HL-60 (cell line): ENCODE results near the gene TMPRSS7.

ENCODE experiments used
- DNase-seq, 2 experiments: peaks; one replicate each; pipeline ENCODE4 v3.0.0-alpha.2; 2010 to 2020; ENCODE audit warnings: low read depth in 1 of 2, low spot score in 1 of 2
- H3K27ac ChIP-seq: fragments of 250-450 bp; sonication (Bioruptor Pico); replicated peaks from 2 replicates; pipeline ENCODE4 v1.5.1; 2020; ENCODE audit warnings: mild to moderate bottlenecking, moderate library complexity
- H3K27me3 ChIP-seq: fragments of 250-450 bp; sonication (Bioruptor Pico); 2 replicates; pipeline ENCODE4 v1.5.1; 2021; ENCODE audit warnings: mild to moderate bottlenecking, moderate library complexity; ENCODE audit not compliant: insufficient read depth, poor library complexity, severe bottlenecking
- H3K4me3 ChIP-seq: replicated peaks from 2 replicates; pipeline ENCODE4 v1.5.1; 2011; ENCODE audit warnings: mild to moderate bottlenecking, control low read depth, low read length; ENCODE audit not compliant: insufficient read depth
- GABPA ChIP-seq: IDR thresholded peaks from 2 replicates; pipeline ENCODE4 v1.6.1; 2012; ENCODE audit warnings: low read depth
- POLR2AphosphoS5 ChIP-seq: IDR thresholded peaks from 2 replicates; pipeline ENCODE4 v1.6.1; 2012; ENCODE audit warnings: low read depth
- SPI1 ChIP-seq: IDR thresholded peaks from 2 replicates; pipeline ENCODE4 v1.6.1; 2012; ENCODE audit warnings: low read depth, mild to moderate bottlenecking, borderline replicate concordance
- TF ChIP-seq, protein P1 (sequence below): IDR thresholded peaks from one replicate; pipeline ENCODE4 v1.5.1; 2011; ENCODE audit warnings: low read length, control low read depth, inconsistent platforms; ENCODE audit not compliant: insufficient read depth
- TF ChIP-seq, protein P2 (sequence below): IDR thresholded peaks from 2 replicates; pipeline ENCODE4 v1.6.1; 2012; ENCODE audit warnings: low read depth; ENCODE audit not compliant: insufficient replicate concordance

TMPRSS7 gene

DNA sequence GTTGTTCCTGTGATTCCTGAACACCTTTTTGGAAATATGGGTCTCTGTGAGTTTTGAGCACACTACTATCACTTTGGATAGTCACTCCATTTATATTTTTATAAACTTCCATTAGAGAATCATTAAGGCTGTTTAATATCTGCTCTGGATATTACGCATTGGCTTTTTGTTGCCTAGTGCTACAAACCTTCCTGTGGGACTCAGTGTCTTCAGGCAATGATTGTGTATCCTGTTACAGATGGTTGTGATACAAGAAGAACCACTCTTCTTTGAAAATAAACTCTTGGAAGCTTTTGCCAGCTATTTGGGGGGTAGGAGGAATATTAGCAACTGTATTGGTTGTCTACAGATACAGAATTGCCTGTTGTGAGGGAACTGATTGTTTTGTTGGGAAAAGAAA lies 82.9 kb downstream of the TMPRSS7 start:
- Histone ChIP-seq H3K27ac (no peak overlapping the region), H3K27me3 (no peaks in the 10 kb centered on the region), H3K4me3 (no peak overlapping the region)
- no peak for TF ChIP-seq SPI1
- TF ChIP-seq, protein P1, sequence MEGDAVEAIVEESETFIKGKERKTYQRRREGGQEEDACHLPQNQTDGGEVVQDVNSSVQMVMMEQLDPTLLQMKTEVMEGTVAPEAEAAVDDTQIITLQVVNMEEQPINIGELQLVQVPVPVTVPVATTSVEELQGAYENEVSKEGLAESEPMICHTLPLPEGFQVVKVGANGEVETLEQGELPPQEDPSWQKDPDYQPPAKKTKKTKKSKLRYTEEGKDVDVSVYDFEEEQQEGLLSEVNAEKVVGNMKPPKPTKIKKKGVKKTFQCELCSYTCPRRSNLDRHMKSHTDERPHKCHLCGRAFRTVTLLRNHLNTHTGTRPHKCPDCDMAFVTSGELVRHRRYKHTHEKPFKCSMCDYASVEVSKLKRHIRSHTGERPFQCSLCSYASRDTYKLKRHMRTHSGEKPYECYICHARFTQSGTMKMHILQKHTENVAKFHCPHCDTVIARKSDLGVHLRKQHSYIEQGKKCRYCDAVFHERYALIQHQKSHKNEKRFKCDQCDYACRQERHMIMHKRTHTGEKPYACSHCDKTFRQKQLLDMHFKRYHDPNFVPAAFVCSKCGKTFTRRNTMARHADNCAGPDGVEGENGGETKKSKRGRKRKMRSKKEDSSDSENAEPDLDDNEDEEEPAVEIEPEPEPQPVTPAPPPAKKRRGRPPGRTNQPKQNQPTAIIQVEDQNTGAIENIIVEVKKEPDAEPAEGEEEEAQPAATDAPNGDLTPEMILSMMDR, result no peak
- TF ChIP-seq, protein P2, sequence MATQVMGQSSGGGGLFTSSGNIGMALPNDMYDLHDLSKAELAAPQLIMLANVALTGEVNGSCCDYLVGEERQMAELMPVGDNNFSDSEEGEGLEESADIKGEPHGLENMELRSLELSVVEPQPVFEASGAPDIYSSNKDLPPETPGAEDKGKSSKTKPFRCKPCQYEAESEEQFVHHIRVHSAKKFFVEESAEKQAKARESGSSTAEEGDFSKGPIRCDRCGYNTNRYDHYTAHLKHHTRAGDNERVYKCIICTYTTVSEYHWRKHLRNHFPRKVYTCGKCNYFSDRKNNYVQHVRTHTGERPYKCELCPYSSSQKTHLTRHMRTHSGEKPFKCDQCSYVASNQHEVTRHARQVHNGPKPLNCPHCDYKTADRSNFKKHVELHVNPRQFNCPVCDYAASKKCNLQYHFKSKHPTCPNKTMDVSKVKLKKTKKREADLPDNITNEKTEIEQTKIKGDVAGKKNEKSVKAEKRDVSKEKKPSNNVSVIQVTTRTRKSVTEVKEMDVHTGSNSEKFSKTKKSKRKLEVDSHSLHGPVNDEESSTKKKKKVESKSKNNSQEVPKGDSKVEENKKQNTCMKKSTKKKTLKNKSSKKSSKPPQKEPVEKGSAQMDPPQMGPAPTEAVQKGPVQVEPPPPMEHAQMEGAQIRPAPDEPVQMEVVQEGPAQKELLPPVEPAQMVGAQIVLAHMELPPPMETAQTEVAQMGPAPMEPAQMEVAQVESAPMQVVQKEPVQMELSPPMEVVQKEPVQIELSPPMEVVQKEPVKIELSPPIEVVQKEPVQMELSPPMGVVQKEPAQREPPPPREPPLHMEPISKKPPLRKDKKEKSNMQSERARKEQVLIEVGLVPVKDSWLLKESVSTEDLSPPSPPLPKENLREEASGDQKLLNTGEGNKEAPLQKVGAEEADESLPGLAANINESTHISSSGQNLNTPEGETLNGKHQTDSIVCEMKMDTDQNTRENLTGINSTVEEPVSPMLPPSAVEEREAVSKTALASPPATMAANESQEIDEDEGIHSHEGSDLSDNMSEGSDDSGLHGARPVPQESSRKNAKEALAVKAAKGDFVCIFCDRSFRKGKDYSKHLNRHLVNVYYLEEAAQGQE, result no peak
- TF ChIP-seq GABPA, result no peak
- no peak for TF ChIP-seq POLR2AphosphoS5
- no peak for DNase-seq

DNA sequence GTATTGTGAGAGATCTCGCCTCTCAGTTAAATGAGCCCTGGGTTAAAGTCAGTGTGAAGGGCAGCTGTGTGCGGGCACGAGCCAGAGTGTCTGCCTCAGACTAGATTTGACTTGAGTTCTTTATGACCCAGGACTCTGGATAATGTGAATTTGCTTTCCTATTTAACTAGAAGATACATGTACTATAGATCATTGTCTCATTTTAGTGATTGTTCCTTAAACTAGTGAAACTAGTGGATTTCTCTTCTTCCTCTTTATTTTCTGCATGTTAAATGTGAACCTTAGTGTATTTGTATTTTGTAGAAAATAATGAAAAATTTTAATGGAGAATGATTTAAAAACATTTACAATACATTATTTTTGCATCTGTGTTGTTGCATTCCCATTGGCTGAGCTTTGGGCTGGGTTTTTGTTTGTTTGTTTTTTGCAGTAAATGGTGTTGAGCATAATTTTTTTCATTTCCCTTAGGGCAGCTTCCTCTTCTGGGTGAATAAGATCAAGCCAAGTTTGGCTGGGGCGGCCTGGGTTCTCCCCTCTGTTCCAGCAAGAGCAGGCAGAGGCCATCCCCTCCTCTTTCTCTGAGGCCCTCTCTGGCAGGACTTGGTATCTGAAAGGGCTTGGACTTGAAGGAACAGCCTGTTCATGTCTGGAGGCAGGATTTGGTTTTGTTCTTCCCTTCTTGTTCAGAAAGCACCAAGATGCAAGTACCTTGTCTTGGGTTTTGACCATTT lies 83.5 kb downstream of the TMPRSS7 start:
- Histone ChIP-seq H3K4me3 (no peak overlapping the region), H3K27me3 (no peaks in the 10 kb centered on the region), H3K27ac (no peak overlapping the region)
- TF ChIP-seq, protein P2, result no peak
- TF ChIP-seq, protein P1, result no peak
- DNase-seq, result peak in 1 of 2 experiments; percentile 62

DNA sequence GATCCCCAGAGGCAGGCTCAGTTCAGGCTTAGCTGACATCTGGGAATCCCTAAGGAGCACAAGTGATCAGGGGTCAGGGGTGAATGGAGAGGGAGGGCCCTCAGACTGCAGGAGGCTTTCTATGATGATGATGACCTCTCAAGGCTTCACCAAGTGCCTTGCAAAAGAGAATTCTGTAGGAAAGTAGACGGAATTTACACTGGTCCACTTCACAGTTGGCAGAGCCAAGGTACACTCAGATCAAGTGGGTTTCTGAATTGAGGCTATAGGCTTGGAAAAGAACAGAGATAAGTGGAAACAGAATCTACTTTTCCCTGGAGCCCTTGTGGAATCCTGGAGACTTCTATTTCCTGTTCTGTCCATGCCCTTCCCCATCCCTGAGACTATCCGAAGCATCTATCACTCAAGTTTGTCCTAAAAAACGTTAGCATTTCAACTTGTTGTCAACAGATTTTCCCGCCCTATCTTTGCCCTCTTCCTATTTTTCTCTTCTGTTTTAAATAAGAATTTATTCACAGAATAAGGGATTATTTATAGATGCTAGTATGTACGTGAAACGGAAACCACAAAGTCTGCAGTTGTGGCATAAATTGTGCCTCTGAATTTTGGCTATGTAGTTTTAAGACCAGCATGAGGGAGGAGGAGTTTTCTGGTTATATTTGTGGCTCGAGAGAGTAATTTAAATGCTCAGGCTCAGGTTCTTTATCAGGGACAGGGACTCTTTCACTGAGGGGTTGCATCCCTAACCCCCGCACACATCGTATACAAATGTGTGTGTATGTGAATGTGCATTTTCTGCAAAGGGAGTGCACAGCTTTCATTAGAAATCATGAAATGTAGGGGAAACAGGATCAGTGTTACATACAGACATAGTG lies 85.7 kb downstream of the TMPRSS7 start:
- Histone ChIP-seq H3K27me3 (no peaks in the 10 kb centered on the region), H3K4me3 (no peak overlapping the region), H3K27ac (no peak overlapping the region)
- TF ChIP-seq GABPA (no peak), SPI1 (no peak), POLR2AphosphoS5 (no peak)
- TF ChIP-seq, protein P2, result no peak
- TF ChIP-seq, protein P1, result no peak
- no peak for DNase-seq
